HFFc6 (cell line): ENCODE measurements around the gene PLPPR4. TPM values are rescaled to one million over a fixed set of nuclear protein-coding genes. Genes with fewer than 3 reads are reported as not detected.

ENCODE experiments used
- DNase-seq: peaks from one replicate; pipeline ENCODE4 v3.0.0-alpha.2; 2018
- H3K27ac Mint-ChIP-seq: 2 replicates; pipeline ENCODE4 v1.8.0; 2020; ENCODE audit warnings: mild to moderate bottlenecking, mixed read lengths
- H3K27me3 Mint-ChIP-seq: 2 replicates; pipeline ENCODE4 v1.8.0; 2021; ENCODE audit warnings: mild to moderate bottlenecking, moderate library complexity, mixed read lengths; ENCODE audit not compliant: insufficient read depth
- H3K36me3 Mint-ChIP-seq: 2 replicates; pipeline ENCODE4 v1.8.0; 2021; ENCODE audit warnings: low read depth, mixed read lengths
- H3K4me1 Mint-ChIP-seq: 2 replicates; pipeline ENCODE4 v1.8.0; 2020; ENCODE audit warnings: low read depth, mixed read lengths
- H3K4me3 Mint-ChIP-seq: 2 replicates; pipeline ENCODE4 v1.8.0; 2020; ENCODE audit warnings: mild to moderate bottlenecking, moderate library complexity, mixed read lengths
- H3K9me3 Mint-ChIP-seq: 2 replicates; pipeline ENCODE4 v1.8.0; 2020; ENCODE audit warnings: mild to moderate bottlenecking, mixed read lengths
- total RNA-seq, 6 experiments: library from RNA; stranded (reverse); fragmentation: NEBNext Ultra II Directional; extraction: Animal tissue kit (Norgen Biotek cat#: 25700); gene quantifications; 2 replicates in 1 of 6; 3 replicates in 5 of 6; pipeline ENCODE4 v1.2.3, GENCODE V29; 2021
- TF ChIP-seq, protein P1 (sequence below): fragments of 200-600 bp; sonication (generic); IDR thresholded peaks from 2 replicates; pipeline ENCODE4 v1.5.0; 2021; ENCODE audit warnings: antibody characterized with exemption, mild to moderate bottlenecking

The PLPPR4 gene
- total RNA-seq, 6 experiments from 2014 or later: 0.37 to 0.69 (median 0.47) TPM

DNA sequence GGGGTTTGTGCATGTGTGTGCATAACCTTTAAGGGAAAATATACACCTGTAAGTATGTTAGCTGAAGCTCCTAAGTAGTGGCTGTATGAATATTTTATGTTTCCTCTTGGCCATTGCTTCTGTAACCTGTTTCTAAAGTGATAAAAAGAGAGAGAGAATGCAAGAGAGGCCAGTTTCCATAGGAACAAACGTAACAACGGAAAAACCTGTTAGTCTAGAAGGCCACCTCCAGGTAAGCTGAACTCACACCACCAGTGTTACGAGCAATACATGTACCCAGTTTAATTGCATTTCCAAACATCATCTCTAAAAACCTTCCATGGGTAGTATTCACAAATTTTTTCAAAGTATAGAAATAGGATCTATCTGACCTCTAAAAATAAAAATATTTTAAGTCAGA is 63.1 kb downstream of the PLPPR4 start:
- no peaks in the 10 kb centered on the region; the same call in none of the 2 replicates for H3K27me3 Mint-ChIP-seq
- no peaks in the 10 kb centered on the region; the same call in 1 of the 2 replicates for H3K9me3 Mint-ChIP-seq
- H3K4me3 Mint-ChIP-seq: no peak overlapping the region
- TF ChIP-seq, protein P1, sequence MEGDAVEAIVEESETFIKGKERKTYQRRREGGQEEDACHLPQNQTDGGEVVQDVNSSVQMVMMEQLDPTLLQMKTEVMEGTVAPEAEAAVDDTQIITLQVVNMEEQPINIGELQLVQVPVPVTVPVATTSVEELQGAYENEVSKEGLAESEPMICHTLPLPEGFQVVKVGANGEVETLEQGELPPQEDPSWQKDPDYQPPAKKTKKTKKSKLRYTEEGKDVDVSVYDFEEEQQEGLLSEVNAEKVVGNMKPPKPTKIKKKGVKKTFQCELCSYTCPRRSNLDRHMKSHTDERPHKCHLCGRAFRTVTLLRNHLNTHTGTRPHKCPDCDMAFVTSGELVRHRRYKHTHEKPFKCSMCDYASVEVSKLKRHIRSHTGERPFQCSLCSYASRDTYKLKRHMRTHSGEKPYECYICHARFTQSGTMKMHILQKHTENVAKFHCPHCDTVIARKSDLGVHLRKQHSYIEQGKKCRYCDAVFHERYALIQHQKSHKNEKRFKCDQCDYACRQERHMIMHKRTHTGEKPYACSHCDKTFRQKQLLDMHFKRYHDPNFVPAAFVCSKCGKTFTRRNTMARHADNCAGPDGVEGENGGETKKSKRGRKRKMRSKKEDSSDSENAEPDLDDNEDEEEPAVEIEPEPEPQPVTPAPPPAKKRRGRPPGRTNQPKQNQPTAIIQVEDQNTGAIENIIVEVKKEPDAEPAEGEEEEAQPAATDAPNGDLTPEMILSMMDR: no peak
- H3K4me1 Mint-ChIP-seq: no peaks in the 10 kb centered on the region
- H3K36me3 Mint-ChIP-seq: no peaks in the 10 kb centered on the region
- H3K27ac Mint-ChIP-seq: no peak overlapping the region
- DNase-seq: no peak

GRCh38 chr1:99328171-99328570 is 63.9 kb downstream of the PLPPR4 start:
- H3K4me1 Mint-ChIP-seq: no peaks in the 10 kb centered on the region
- TF ChIP-seq, protein P1: no peak
- no peak overlapping the region for H3K27ac Mint-ChIP-seq
- H3K9me3 Mint-ChIP-seq: no peaks in the 10 kb centered on the region; the same call in 1 of the 2 replicates
- DNase-seq: no peak
- no peaks in the 10 kb centered on the region for H3K36me3 Mint-ChIP-seq
- peaks cover 1% of the 10 kb centered on the region for H3K27me3 Mint-ChIP-seq
- no peak overlapping the region for H3K4me3 Mint-ChIP-seq

DNA sequence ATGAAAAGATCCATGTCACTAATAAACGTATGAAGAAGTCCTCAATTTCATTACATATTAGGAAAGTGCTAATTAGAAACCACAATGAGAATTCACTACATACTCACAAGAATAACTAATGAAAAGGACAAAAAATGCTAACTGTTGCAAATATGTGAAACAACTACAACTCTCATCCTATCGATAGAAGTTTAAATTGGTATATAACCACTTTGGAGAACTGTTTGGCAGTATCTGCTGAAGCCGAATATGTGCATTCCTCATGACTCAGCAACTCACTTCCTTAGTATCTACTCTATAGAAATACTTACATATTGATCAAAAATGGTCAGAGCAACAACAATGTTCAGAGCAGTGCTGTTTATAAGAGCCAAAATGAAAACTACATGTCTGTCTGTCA is 66.8 kb downstream of the PLPPR4 start:
- Mint-ChIP-seq H3K27me3 (peaks cover 2% of the 10 kb centered on the region; the same call in 1 of the 2 replicates), H3K27ac (no peak overlapping the region), H3K9me3 (no peaks in the 10 kb centered on the region), H3K4me1 (no peaks in the 10 kb centered on the region), H3K4me3 (no peak overlapping the region), H3K36me3 (no peaks in the 10 kb centered on the region)
- DNase-seq: no peak
- TF ChIP-seq, protein P1: no peak

DNA sequence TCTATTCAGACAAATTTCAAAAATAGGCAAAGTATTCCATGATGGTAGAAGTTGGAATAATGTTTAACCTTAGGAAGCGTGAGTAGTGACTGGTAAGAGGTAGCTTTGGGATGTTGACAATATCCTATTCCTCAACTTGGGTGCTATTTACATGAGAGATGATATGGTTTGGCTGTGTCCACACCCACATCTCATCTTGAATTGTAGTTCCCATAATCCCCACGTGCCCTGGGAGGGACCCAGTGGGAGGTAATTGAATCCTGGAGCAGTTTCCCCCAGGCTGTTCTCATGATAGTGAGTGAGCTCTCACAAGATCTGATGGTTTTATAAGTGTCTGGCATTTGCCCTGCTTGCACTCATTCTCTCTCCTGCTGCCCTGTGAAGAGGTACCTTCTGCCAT is 67.3 kb downstream of the PLPPR4 start:
- H3K27me3 Mint-ChIP-seq: peaks cover 2% of the 10 kb centered on the region; the same call in 1 of the 2 replicates
- DNase-seq: no peak
- H3K36me3 Mint-ChIP-seq: no peaks in the 10 kb centered on the region
- H3K9me3 Mint-ChIP-seq: no peaks in the 10 kb centered on the region
- TF ChIP-seq, protein P1: no peak
- no peak overlapping the region for H3K27ac Mint-ChIP-seq
- no peaks in the 10 kb centered on the region for H3K4me1 Mint-ChIP-seq
- no peak overlapping the region for H3K4me3 Mint-ChIP-seq

GRCh38 chr1:99332561-99332960 is 68.3 kb downstream of the PLPPR4 start:
- no peaks in the 10 kb centered on the region for H3K4me1 Mint-ChIP-seq
- H3K27ac Mint-ChIP-seq: no peak overlapping the region
- H3K27me3 Mint-ChIP-seq: peaks cover 2% of the 10 kb centered on the region; the same call in 1 of the 2 replicates
- DNase-seq: no peak
- no peak overlapping the region for H3K4me3 Mint-ChIP-seq
- H3K36me3 Mint-ChIP-seq: no peaks in the 10 kb centered on the region
- TF ChIP-seq, protein P1: no peak
- no peaks in the 10 kb centered on the region for H3K9me3 Mint-ChIP-seq

DNA sequence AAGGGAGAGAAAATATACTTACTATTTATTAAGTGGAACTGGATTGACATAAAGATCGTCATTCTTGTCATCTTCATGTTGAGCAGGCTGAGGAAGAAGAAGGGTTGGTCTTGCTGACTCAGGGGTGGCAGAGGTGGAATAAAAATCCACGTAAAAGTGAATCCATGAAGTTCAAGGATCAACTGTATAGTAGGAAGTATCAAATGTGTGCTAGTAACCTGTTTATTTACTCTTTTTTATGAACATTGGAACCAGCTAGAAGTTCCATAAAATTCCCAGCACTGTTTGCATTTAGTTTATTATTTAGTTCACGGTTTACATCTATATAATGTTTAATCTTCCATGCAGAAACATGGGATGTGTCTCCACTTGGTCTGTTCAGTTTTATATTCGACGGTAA is 70.7 kb downstream of the PLPPR4 start:
- no peaks in the 10 kb centered on the region for H3K9me3 Mint-ChIP-seq
- TF ChIP-seq, protein P1: no peak
- H3K27ac Mint-ChIP-seq: no peak overlapping the region
- H3K4me3 Mint-ChIP-seq: no peak overlapping the region
- DNase-seq: no peak
- no peaks in the 10 kb centered on the region for H3K36me3 Mint-ChIP-seq
- H3K27me3 Mint-ChIP-seq: 0 out of 2 replicates have a peak, but pooled peaks cover 2% of the 10 kb centered on the region
- H3K4me1 Mint-ChIP-seq: no peaks in the 10 kb centered on the region
